Right ventricle myocardium superior (tissue), 1 donor: ENCODE results near the gene MCRS1. TPM values are rescaled to one million over a fixed set of nuclear protein-coding genes. Genes with fewer than 3 reads are reported as not detected.
"Not testable (repeated sequence)": the region's sequence is repeated elsewhere in the genome, so short reads cannot be mapped to it uniquely, and the experiment has no call there.

ENCODE experiments used
- ATAC-seq: fragments of 200-7000 bp; cut with Tn5 transposase; one replicate; pipeline ENCODE4 v1.9.1; 2020; ENCODE audit warnings: mild to moderate bottlenecking; ENCODE audit not compliant: poor library complexity
- DNase-seq: peaks from one replicate; pipeline ENCODE4 v3.0.0-alpha.2; 2020
- intact Hi-C: fragments of 100-400 bp; cut with DNase I; formaldehyde crosslinking; loops from one replicate; pipeline ENCODE4 v1.11.2; 2022
- total RNA-seq: library from RNA; stranded (reverse); fragmentation: NEBNext Ultra II Directional; extraction: Animal tissue kit (Norgen Biotek cat#: 25700); gene quantifications from one replicate; pipeline ENCODE4 v1.2.1, GENCODE V29; 2021
- donor health status: DM: no; HTN: yes; CAD: no; lungs with severe emphysema.

Gene MCRS1
- total RNA-seq, 1 donor from 2014 or later = 83.0 TPM

- intact Hi-C loops, ATAC-seq, DNase-seq: not testable (repeated sequence)
Measured at GRCh38 chr12:49534122-49534521, 33.8 kb downstream of the MCRS1 start.

GRCh38 chr12:49533331-49533730 lies 34.6 kb downstream of the MCRS1 start:
- ATAC-seq (no peak), DNase-seq (no peak)
- intact Hi-C loops = no loop called here

GRCh38 chr12:49531745-49532144 lies 36.2 kb downstream of the MCRS1 start:
- no peak for DNase-seq
- intact Hi-C loops = no loop called here
- ATAC-seq = no peak

GRCh38 chr12:49529414-49529813 lies 38.5 kb downstream of the MCRS1 start:
- intact Hi-C loops = no loop called here
- no peak for DNase-seq
- no peak for ATAC-seq

- DNase-seq = no peak
- no peak for ATAC-seq
- intact Hi-C loops = no loop called here
Measured at GRCh38 chr12:49527361-49528130, 40.4 kb downstream of the MCRS1 start.

- intact Hi-C loops = no loop called here
- no peak for ATAC-seq
- no peak for DNase-seq
Measured at GRCh38 chr12:49525942-49526341, 42.0 kb downstream of the MCRS1 start.

GRCh38 chr12:49524660-49525324 lies 43.1 kb downstream of the MCRS1 start:
- DNase-seq = no peak
- peak; percentile 93 for ATAC-seq
- intact Hi-C loops = no loop called here

- intact Hi-C loops = no loop called here
- ATAC-seq (no peak), DNase-seq (no peak)
Measured at GRCh38 chr12:49521389-49521788, 46.6 kb downstream of the MCRS1 start.

GRCh38 chr12:49519574-49519936 lies 48.4 kb downstream of the MCRS1 start:
- ATAC-seq = no peak
- intact Hi-C loops = no loop called here
- no peak for DNase-seq

GRCh38 chr12:49518914-49519573 lies 48.9 kb downstream of the MCRS1 start:
- intact Hi-C loops = no loop called here
- no peak for DNase-seq
- no peak for ATAC-seq

- ATAC-seq = no peak
- intact Hi-C loops = no loop called here
Measured at GRCh38 chr12:49515266-49515665, 52.7 kb downstream of the MCRS1 start.

GRCh38 chr12:49512546-49512945 lies 55.4 kb downstream of the MCRS1 start:
- intact Hi-C loops = loop anchor here (2.0 kb wide), 1 partner anchor 154 kb away; no protein-coding TSS in a partner anchor
- no peak for ATAC-seq
- no peak for DNase-seq

More at GRCh38 chr12:49515266-49515665, 52.7 kb downstream of the MCRS1 start:
- no peak for DNase-seq

GRCh38 chr12:49511410-49511809 lies 56.5 kb downstream of the MCRS1 start:
- intact Hi-C loops = no loop called here
- no peak for ATAC-seq
- DNase-seq = no peak

- ATAC-seq, intact Hi-C loops, DNase-seq: not testable (repeated sequence)
Measured at GRCh38 chr12:49509681-49510080, 58.3 kb downstream of the MCRS1 start.

Other genes starting within 250 kb of the MCRS1 start
- gene TROAP, start 244.9 kb downstream of the MCRS1 start, total RNA-seq = 0.67 TPM
- gene C1QL4, start 231.0 kb downstream of the MCRS1 start, total RNA-seq = not detected
- gene DNAJC22, start 221.3 kb downstream of the MCRS1 start, total RNA-seq = 0.16 TPM
- 7.0 TPM for gene SPATS2, start 200.7 kb downstream of the MCRS1 start, total RNA-seq
- gene KCNH3, start 29.1 kb downstream of the MCRS1 start, total RNA-seq = 0.16 TPM
- gene FAM186B, start 37.5 kb upstream of the MCRS1 start, total RNA-seq = 0.46 TPM
- gene PRPF40B, start 55.4 kb upstream of the MCRS1 start, total RNA-seq = 19.1 TPM
- 9.4 TPM for gene FMNL3, start 139.3 kb upstream of the MCRS1 start, total RNA-seq
- 233 TPM for gene TMBIM6, start 173.4 kb upstream of the MCRS1 start, total RNA-seq